ENCODE results near the gene EXTL2.
"Not testable (repeated sequence)": the region's sequence is repeated elsewhere in the genome, so short reads cannot be mapped to it uniquely, and the experiment has no call there.

Gene EXTL2

DNA sequence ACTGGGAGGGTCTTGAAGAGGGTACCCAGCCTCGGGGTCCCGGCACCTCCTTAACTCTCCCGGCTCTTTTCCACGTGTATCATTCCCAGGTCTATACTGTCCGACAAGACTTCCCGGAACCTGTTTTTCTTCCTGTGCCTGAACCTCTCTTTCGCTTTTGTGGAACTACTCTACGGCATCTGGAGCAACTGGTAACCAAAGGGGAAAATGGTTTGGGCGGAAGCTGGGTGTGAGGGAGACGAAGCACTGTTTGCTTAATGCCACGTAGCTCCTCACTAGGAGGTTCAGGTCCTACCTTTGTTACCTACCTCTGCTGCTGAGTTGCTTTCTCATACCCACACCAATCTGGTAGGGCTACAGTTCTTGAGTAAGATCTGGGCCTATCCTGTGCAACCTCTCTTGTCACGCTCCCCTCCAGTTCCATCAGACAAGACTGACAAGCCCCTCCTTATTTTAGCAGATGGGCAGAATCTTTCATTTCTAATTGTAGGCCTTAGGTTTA, 1.9 kb upstream of the EXTL2 start:
- peak; percentile 80 for DNase-seq

GRCh38 chr1:100895540-100896480, 1.2 kb upstream of the EXTL2 start, which contains the start of gene SLC30A7:
Gene SLC30A7, plus strand, starts transcription at chr1:100896090. Its CDS starts 173 bp downstream, at chr1:100896263.
- DNase-seq, result peak; percentile 97

GRCh38 chr1:100893718-100894117, 924 bp downstream of the EXTL2 start:
- DNase-seq, result no peak

DNA sequence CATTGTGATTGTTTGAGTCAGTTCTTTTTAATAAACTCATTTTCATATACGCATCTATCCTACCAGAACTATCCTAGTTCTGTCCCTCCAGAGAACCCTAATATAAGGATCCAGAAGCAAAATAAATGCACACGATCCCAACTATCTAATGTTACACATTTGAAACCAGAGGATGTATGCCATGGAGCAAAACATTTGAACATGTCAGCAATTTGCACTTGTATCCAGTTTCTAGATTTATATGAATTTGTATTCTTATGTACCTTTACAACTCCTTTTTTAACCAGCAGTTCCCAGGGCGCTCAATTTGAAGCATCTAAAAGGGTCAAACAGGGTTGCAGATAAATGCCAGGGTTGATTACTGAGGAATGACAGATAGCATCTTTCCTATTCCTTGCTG, 2.1 kb downstream of the EXTL2 start:
- DNase-seq, result no peak

DNA sequence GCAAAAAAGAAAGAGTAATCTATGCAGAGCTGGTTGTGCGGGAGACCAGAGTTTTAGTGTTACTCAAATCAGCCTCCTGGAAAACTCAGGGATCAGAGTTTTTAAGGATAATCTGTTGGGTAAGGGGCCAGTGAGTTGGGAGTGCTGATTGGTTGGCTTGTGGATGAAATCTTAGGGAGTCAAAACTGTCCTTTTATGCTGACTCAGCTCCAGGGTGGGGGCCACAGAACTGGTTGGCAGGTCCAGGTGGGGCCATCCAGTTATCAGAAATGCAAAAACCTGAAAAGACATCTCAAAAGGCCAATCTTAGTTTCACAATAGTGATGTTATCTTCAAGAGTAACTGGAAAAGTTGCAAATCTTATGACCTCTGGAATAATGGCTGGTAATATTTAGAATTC, 3.3 kb downstream of the EXTL2 start:
- DNase-seq, result no peak

DNA sequence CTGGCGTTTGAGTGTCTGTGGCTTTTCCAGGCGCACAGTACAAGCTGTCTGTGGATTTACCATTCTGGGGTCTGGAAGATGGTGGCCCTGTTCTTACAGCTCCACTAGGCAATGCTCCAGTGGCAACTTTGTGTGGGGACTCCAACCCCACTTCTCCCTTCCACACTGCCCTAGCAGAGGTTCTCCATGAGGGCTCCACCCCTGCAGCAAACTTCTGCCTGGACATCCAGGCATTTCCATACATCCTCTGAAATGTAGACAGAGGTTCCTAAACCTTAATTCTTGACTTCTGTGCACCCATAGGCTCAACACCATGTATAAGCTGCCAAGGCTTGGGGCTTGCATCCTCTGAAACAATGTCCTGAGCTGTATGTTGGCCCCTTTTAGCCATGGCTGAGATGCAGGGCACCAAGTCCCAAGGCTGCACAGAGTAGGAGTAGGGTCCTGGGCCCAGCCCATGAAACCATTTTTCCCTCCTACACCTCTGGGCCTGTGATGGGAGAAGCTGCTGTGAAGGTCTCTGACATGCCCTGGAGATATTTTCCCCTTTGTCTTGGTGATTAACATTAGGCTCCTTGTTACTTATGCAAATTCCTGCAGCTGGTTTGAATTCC, 4.7 kb downstream of the EXTL2 start:
- DNase-seq, result not testable (repeated sequence)

DNA sequence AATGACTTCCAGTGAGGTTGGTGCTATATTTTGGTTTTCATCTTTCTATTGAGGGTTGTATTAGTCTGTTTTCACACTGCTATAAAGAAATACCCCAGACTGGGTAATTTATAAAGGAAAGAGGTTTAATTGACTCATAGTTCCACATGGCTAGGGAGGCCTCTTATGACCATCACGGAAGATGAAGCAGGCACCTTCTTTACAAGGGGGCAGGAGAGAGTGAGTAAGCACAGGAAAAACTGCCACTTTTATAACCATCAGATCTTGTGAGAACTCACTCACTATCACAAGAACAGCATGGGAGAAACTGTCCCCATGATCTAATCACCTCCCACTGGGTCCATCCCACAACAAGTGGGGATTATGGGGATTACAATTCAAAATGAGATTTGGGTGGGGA, 5.6 kb downstream of the EXTL2 start:
- not testable (repeated sequence) for DNase-seq

DNA sequence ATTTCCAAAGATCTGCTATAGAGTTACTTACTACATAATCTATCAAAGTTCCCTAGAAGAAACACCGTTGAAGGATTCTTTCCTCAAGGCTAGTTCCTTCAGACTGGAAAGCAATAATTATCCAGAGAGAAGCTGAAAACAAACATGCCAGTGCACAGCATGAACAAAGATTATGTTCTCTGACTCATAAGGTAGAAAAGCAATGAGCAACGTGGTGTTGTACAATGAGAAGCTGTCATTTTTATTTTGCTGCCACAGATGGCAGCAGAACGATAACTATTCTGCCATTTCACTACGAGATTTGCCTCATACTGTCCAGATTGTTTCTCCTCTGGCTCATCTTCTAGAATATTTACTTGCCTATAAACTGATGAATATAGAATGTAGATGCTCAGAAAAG, 10.7 kb downstream of the EXTL2 start:
- DNase-seq, result no peak

DNA sequence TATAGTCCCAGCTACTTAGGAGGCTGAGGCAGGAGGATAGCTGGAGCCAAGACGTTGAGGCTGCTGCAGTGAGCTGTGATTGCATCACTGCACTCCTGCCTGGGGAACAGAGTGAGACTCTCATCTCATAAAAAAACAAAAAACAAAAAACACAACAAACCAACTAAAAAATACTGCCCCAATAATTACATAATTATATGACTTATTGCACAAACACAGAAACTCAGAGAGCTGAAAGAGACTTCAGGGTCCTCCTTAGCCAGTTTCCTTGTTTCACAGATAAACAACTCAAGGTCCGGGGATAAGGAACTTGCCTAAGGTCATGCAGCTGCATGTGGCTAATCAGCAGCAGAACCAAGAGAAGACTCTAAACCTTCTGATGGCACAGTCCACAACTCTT, 11.9 kb downstream of the EXTL2 start:
- no peak for DNase-seq

DNA sequence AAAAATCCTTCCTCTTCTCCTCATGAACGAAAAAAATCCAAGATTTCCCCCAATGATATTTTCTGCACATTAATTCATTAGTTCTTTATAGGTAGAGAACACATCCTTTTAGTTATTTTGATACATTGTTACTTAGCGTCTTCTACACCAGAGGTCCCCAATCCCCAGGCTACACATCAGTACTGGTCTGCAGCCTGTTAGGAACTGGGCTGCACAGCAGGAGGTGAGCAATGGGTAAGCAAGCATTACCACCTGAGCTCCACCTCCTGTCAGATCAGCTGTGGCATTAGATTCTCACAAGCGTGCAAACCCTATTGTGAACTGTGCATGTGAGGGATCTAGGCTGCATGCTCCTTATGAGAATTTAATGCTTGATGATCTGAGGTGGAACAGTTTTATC, 13.0 kb downstream of the EXTL2 start:
- no peak for DNase-seq

DNA sequence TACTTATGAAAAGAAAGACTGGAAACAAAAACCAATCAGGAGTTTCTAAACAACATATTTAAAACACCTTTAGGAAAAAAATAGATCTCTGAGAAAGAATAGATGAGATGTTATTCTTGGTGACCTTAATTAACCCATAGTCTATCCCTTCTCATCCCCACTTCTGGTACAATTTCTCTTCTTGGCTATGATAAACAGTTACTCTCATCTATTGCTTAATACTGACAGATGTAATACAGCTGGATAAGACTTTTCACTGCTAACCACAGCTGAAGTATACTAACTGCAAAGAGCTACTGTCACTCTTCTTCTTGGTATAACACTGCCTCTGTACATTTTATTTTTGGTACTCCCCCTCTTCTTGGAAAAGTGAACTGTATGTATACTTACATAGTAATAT, 15.2 kb downstream of the EXTL2 start:
- DNase-seq, result no peak

DNA sequence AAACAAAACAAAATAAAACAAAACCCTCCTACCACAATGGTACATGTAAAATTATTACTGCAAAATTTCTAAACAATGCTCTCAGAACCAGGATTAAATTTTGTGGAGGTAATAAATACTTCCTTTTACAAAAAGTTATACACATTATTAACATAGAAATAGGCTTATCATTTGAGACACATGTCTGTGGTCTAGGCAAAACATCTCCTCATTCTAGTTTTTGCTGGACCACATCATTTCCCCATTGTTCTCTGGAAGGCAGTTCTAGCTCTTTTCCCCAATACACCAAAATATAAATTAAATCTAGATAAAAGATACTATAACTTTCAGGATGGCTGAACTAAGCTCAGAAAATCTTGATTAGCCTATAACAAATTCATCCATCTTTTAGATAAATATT, 18.4 kb downstream of the EXTL2 start:
- no peak for DNase-seq

- DNase-seq, result no peak
Measured at GRCh38 chr1:100875228-100875627, 19.4 kb downstream of the EXTL2 start.

GRCh38 chr1:100874433-100874832, 20.2 kb downstream of the EXTL2 start:
- DNase-seq, result no peak

DNA sequence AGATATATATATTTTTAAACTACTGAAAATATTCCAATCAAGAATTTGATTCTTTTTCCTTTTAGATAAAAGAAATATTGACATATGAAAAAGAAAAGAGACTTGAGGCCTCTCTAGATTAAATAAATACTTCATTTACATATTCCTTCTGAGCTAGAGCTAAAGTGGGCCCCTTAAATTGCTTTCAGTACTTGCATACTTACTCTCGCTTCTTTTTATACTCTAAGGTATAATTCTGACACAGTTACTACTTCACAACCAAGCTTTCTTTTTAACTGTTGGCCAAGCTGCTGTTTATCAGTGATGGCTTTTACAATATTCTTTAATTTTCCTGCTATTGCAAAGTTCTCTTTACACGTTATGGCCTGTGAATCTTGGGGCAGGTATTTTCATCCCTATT, 24.6 kb downstream of the EXTL2 start:
- DNase-seq, result no peak

DNA sequence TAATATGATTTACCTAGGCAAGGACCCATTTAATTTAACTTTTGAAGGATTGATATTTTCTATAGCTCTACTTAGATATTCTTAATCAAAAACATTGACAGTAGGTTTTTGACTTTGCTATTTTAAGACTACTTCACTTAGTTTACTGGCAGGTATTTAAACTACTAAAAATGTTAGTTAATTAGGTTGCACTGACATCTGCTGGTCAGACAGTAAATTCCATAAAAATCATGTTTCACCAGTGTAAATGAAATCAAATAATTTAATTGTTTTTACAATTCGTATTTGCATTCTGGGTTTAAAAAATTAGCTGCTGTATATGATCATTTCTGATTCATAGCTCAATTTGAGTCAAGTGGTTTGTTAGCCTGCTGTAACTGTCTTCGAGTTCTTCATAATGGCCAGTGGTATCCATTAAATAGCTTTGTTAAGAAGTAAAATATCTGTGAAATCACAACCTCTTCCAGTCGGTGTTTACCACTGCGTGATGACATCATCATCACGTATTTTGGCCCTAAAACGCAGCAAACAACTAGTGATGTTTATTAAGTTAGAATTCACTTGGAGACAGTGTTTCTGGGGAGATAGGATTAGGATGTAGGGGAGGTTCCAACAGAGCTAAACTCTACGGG, 26.2 kb downstream of the EXTL2 start:
- DNase-seq, result peak; percentile 38

DNA sequence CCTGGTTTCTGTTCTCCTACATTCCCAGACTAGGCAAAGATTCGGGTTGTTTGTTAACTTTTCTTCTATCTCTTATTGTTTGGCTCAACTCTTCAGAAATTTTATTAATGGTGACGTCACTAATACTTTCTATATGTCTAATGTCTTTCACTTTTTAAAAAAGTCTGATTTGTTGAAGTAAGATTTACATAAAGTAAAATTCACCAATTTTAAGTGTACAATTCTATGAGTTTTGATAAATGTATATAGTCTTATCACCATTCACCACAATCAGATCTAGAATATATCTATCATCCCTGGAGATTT, 27.8 kb downstream of the EXTL2 start:
- no peak for DNase-seq

- DNase-seq, result peak; percentile 13
Measured at GRCh38 chr1:100866041-100866900, 28.4 kb downstream of the EXTL2 start.

DNA sequence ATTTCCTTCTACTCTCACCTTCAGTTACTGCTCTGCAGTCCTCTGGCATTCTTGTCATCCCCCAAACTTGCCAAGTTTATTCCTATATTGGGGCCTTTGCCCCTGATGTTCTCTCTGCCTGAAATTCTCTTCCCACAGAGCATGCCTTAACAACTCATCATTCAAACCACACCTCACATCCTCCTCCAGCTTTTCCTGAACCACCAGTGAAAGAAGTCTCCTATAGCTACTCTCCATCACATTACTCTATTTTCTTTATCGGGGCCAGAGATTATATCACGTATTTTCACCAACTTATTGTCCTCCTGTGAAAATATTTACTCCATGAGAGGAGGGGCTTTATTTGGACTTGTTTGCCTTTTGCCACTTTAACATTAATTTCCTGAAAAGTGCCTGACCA, 32.1 kb downstream of the EXTL2 start:
- no peak for DNase-seq

DNA sequence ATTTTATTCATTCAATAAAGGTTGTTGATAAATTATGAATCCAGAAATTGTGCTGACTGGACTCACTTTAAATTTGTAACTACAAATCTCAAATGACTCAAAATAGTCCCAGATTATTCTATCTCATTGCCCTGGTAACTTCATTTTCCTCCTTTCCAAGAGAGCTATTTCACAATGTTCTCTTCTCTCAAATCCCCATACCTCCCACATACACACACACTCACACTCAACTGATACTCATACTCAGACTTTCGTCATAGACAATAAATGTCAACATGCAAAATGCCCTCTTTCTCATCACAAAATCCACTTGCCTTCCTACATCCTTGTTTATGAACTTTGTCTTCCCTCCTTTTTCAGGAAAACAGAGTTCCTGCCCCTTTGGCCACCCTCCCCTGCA, 33.3 kb downstream of the EXTL2 start:
- no peak for DNase-seq

DNA sequence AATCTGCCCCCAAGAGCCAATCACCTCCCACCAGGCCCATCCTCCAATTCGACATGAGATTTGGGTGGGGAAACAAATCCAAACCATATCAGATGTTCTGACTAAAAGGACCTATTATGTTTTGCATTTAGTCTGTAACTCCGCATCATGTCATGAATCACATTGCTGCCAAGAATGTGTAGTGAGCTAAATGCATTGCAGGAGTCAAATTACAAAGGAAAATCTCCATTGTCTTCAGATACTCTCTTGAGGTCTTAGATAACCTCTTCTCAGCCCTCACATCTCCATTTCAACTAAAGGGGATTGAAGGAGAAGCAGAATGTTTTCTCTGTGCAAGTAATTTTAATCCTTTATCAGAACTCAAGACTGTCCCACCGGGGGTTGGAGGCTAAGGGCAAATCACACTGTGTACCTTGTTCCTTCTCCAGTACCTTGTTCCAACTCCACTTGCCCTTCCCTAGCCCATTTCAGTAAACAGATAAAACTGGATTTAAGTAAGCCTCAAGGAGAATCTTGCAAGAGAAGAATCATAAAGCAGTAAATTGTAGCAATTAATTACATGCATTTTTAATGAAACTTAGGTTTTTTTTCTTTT, 34.1 kb downstream of the EXTL2 start:
- no peak for DNase-seq

DNA sequence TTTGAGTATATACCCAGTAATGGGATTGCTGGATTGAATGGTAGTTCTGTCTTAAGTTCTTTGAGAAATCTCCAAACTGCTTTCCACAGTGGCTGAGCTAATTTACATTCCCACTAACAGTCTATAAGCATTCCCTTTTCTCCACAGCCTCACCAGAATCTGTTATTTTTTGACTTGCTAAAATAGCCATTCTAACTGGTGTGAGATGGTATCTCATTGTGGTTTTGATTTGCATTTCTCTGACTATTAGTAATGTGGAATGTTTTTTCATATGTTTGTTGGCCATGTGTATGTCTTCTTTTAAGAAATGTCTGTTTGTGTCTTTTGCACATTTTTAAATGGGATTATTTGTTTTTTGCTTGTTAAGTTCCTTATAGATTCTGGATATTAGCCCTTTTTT, 39.5 kb downstream of the EXTL2 start:
- DNase-seq, result not testable (repeated sequence)
